HUES64 (cell line): ENCODE results near the gene NHSL2.

Experiments
- H3K27ac ChIP-seq: 2 replicates; pipeline ENCODE4 v1.7.0; 2013; ENCODE audit warnings: low read depth, low read length, inconsistent platforms
- H3K27me3 ChIP-seq: 2 replicates; pipeline ENCODE4 v1.6.1; 2013; ENCODE audit warnings: mild to moderate bottlenecking, low read length; ENCODE audit not compliant: insufficient read depth
- H3K36me3 ChIP-seq: 2 replicates; pipeline ENCODE4 v1.6.1; 2013; ENCODE audit warnings: mild to moderate bottlenecking, low read length; ENCODE audit not compliant: insufficient read depth
- H3K4me1 ChIP-seq: 2 replicates; pipeline ENCODE4 v1.6.1; 2013; ENCODE audit warnings: mild to moderate bottlenecking, low read length, moderate library complexity; ENCODE audit not compliant: insufficient read depth
- H3K4me3 ChIP-seq: 2 replicates; pipeline ENCODE4 v1.5.1; 2013; ENCODE audit warnings: mild to moderate bottlenecking, low read length, moderate library complexity
- H3K9ac ChIP-seq: 2 replicates; pipeline ENCODE4 v1.6.1; 2013; ENCODE audit warnings: mild to moderate bottlenecking, low read depth, low read length
- H3K9me3 ChIP-seq: 2 replicates; pipeline ENCODE4 v1.6.1; 2013; ENCODE audit warnings: low read depth, low read length; ENCODE audit not compliant: insufficient read depth
- WGBS: fragments of 150-250, 120-280 bp; methylation state at CpG from one replicate; pipeline ENCODE4 v1.1.7; 2013; ENCODE audit warnings: missing lambda C conversion rate; 5-methylcytosine and 5-hydroxymethylcytosine counted together

Gene NHSL2

GRCh38 chrX:72029483-72030411 lies 119.1 kb downstream of the NHSL2 start:
- 87% methylated on average over 6 of the region's 7 CpGs for WGBS
- Histone ChIP-seq H3K9me3 (no peaks in the 10 kb centered on the region), H3K27me3 (no peaks in the 10 kb centered on the region), H3K4me1 (peaks cover 6% of the 10 kb centered on the region; the same call in 1 of the 2 replicates), H3K27ac (no peak overlapping the region), H3K36me3 (no peaks in the 10 kb centered on the region), H3K9ac (no peak overlapping the region), H3K4me3 (no peak overlapping the region)

GRCh38 chrX:72030431-72030830 lies 119.8 kb downstream of the NHSL2 start:
- Histone ChIP-seq H3K4me3 (no peak overlapping the region), H3K36me3 (no peaks in the 10 kb centered on the region), H3K9me3 (no peaks in the 10 kb centered on the region), H3K27ac (no peak overlapping the region), H3K4me1 (peaks cover 6% of the 10 kb centered on the region; the same call in 1 of the 2 replicates), H3K27me3 (no peaks in the 10 kb centered on the region), H3K9ac (no peak overlapping the region)
- WGBS, result 90% methylated on average over 3 of the region's 3 CpGs

GRCh38 chrX:72031118-72031517 lies 120.5 kb downstream of the NHSL2 start:
- WGBS, result no CpG with 5 or more reads among the region's 1 CpG
- no peak overlapping the region for H3K9ac ChIP-seq
- H3K36me3 ChIP-seq, result no peaks in the 10 kb centered on the region
- no peaks in the 10 kb centered on the region for H3K9me3 ChIP-seq
- peaks cover 6% of the 10 kb centered on the region; the same call in 1 of the 2 replicates for H3K4me1 ChIP-seq
- H3K27me3 ChIP-seq, result no peaks in the 10 kb centered on the region
- H3K27ac ChIP-seq, result no peak overlapping the region
- H3K4me3 ChIP-seq, result no peak overlapping the region

GRCh38 chrX:72031634-72032033 lies 121.0 kb downstream of the NHSL2 start:
- no peak overlapping the region for H3K27ac ChIP-seq
- WGBS, result no CpG with 5 or more reads among the region's 5 CpGs

GRCh38 chrX:72037601-72038000 lies 127.0 kb downstream of the NHSL2 start:
- H3K36me3 ChIP-seq, result no peaks in the 10 kb centered on the region

More at GRCh38 chrX:72031634-72032033, 121.0 kb downstream of the NHSL2 start:
- Histone ChIP-seq H3K27me3 (no peaks in the 10 kb centered on the region), H3K4me1 (peaks cover 6% of the 10 kb centered on the region; the same call in 1 of the 2 replicates), H3K36me3 (no peaks in the 10 kb centered on the region), H3K4me3 (no peak overlapping the region), H3K9ac (no peak overlapping the region), H3K9me3 (no peaks in the 10 kb centered on the region)

GRCh38 chrX:72038016-72038415 lies 127.4 kb downstream of the NHSL2 start:
- H3K27ac ChIP-seq, result no peak overlapping the region
- H3K36me3 ChIP-seq, result no peaks in the 10 kb centered on the region
- WGBS, result 94% methylated on average over 3 of the region's 4 CpGs
- no peak overlapping the region for H3K9ac ChIP-seq
- H3K4me1 ChIP-seq, result no peaks in the 10 kb centered on the region
- no peaks in the 10 kb centered on the region for H3K27me3 ChIP-seq
- H3K4me3 ChIP-seq, result no peak overlapping the region
- no peaks in the 10 kb centered on the region for H3K9me3 ChIP-seq

More at GRCh38 chrX:72037601-72038000, 127.0 kb downstream of the NHSL2 start:
- Histone ChIP-seq H3K4me3 (no peak overlapping the region), H3K9me3 (no peaks in the 10 kb centered on the region), H3K27me3 (no peaks in the 10 kb centered on the region), H3K4me1 (no peaks in the 10 kb centered on the region), H3K9ac (no peak overlapping the region), H3K27ac (no peak overlapping the region)
- WGBS, result 88% methylated on average over 1 of the region's 2 CpGs

GRCh38 chrX:72038868-72039267 lies 128.2 kb downstream of the NHSL2 start:
- no peak overlapping the region for H3K4me3 ChIP-seq
- no peaks in the 10 kb centered on the region for H3K36me3 ChIP-seq
- no peak overlapping the region for H3K27ac ChIP-seq
- H3K4me1 ChIP-seq, result no peaks in the 10 kb centered on the region
- H3K27me3 ChIP-seq, result no peaks in the 10 kb centered on the region
- 94% methylated on average over 2 of the region's 2 CpGs for WGBS
- no peak overlapping the region for H3K9ac ChIP-seq
- H3K9me3 ChIP-seq, result no peaks in the 10 kb centered on the region

- no peaks in the 10 kb centered on the region for H3K36me3 ChIP-seq
- no peak overlapping the region for H3K27ac ChIP-seq
- no peak overlapping the region for H3K4me3 ChIP-seq
- no peaks in the 10 kb centered on the region for H3K9me3 ChIP-seq
- 94% methylated on average over 5 of the region's 5 CpGs for WGBS
- no peak overlapping the region for H3K9ac ChIP-seq
- peaks cover 1% of the 10 kb centered on the region; the same call in 1 of the 2 replicates for H3K4me1 ChIP-seq
- H3K27me3 ChIP-seq, result no peaks in the 10 kb centered on the region
Observed at GRCh38 chrX:72040506-72040905, 129.9 kb downstream of the NHSL2 start.

- H3K27me3 ChIP-seq, result no peaks in the 10 kb centered on the region
- no peak overlapping the region for H3K9ac ChIP-seq
- H3K36me3 ChIP-seq, result no peaks in the 10 kb centered on the region
- H3K4me1 ChIP-seq, result peaks cover 6% of the 10 kb centered on the region
- no peaks in the 10 kb centered on the region for H3K9me3 ChIP-seq
- 98% methylated on average over 4 of the region's 6 CpGs for WGBS
- H3K27ac ChIP-seq, result no peak overlapping the region
- no peak overlapping the region for H3K4me3 ChIP-seq
Observed at GRCh38 chrX:72041176-72041575, 130.5 kb downstream of the NHSL2 start.

- H3K9me3 ChIP-seq, result no peaks in the 10 kb centered on the region
- H3K27ac ChIP-seq, result no peak overlapping the region
- no peaks in the 10 kb centered on the region for H3K36me3 ChIP-seq
- H3K4me1 ChIP-seq, result peaks cover 10% of the 10 kb centered on the region
- no peak overlapping the region for H3K9ac ChIP-seq
- 91% methylated on average over 13 of the region's 13 CpGs for WGBS
- no peak overlapping the region for H3K4me3 ChIP-seq
- no peaks in the 10 kb centered on the region for H3K27me3 ChIP-seq
Observed at GRCh38 chrX:72041871-72042851, 131.5 kb downstream of the NHSL2 start.

GRCh38 chrX:72042852-72043248 lies 132.2 kb downstream of the NHSL2 start:
- H3K36me3 ChIP-seq, result no peaks in the 10 kb centered on the region
- no peak overlapping the region for H3K9ac ChIP-seq
- WGBS, result 97% methylated on average over 3 of the region's 3 CpGs
- no peaks in the 10 kb centered on the region for H3K9me3 ChIP-seq
- H3K27me3 ChIP-seq, result no peaks in the 10 kb centered on the region
- H3K4me3 ChIP-seq, result no peak overlapping the region
- no peak overlapping the region for H3K27ac ChIP-seq
- H3K4me1 ChIP-seq, result peaks cover 10% of the 10 kb centered on the region
